Stimulated activated CD8-positive, alpha-beta memory T cell treated with anti-CD3 and anti-CD28 coated beads, Interleukin-7, amount 100 ng/mL, for 4 hours (primary cell): ENCODE measurements around the gene LNP1.
"Not testable (repeated sequence)": the region's sequence is repeated elsewhere in the genome, so short reads cannot be mapped to it uniquely, and the experiment has no call there.

Experiments
- DNase-seq, 2 donors: peaks; one replicate each; pipeline ENCODE4 v3.0.0-alpha.2; 2020; ENCODE audit warnings: low read depth in 2 of 2

Gene LNP1

GRCh38 chr3:100477851-100478360 lies 76.6 kb downstream of the LNP1 start:
- not testable (repeated sequence) for DNase-seq

- DNase-seq = not testable (repeated sequence)
Measured at GRCh38 chr3:100478521-100478920, 77.2 kb downstream of the LNP1 start.

- no peak for DNase-seq
Measured at GRCh38 chr3:100480081-100480480, 78.7 kb downstream of the LNP1 start.

GRCh38 chr3:100482176-100482575 lies 80.8 kb downstream of the LNP1 start:
- no peak for DNase-seq

GRCh38 chr3:100483529-100483928 lies 82.2 kb downstream of the LNP1 start:
- DNase-seq = no peak

- DNase-seq = no peak
Measured at GRCh38 chr3:100486808-100487207, 85.5 kb downstream of the LNP1 start.

- no peak for DNase-seq
Measured at GRCh38 chr3:100489118-100489517, 87.8 kb downstream of the LNP1 start.

- peak; percentile 46 to 67 for DNase-seq
Measured at GRCh38 chr3:100492059-100493006, 91.0 kb downstream of the LNP1 start, which contains the start of gene TMEM45A. Gene TMEM45A, plus strand, starts transcription at chr3:100492619. Its CDS starts 62,593 bp downstream, at chr3:100555212.

- DNase-seq = no peak
Measured at GRCh38 chr3:100496711-100497261, 95.4 kb downstream of the LNP1 start.

- DNase-seq = no peak
Measured at GRCh38 chr3:100499651-100500050, 98.3 kb downstream of the LNP1 start.

- DNase-seq = no peak
Measured at GRCh38 chr3:100500320-100500880, 99.1 kb downstream of the LNP1 start.

- no peak for DNase-seq
Measured at GRCh38 chr3:100503448-100503847, 102.1 kb downstream of the LNP1 start.
